NCI-H2081 treated with DMSO at 0.1 percent for 48 hours (cell line): Measurements from ENCODE around the gene HLA-DRA.
"Not testable (repeated sequence)": the region's sequence is repeated elsewhere in the genome, so short reads cannot be mapped to it uniquely, and the experiment has no call there.

Experiments
- DNase-seq: peaks from one replicate; lab custom pipeline; 2025; lab: John Stamatoyannopoulos, UW

Gene HLA-DRA

DNA sequence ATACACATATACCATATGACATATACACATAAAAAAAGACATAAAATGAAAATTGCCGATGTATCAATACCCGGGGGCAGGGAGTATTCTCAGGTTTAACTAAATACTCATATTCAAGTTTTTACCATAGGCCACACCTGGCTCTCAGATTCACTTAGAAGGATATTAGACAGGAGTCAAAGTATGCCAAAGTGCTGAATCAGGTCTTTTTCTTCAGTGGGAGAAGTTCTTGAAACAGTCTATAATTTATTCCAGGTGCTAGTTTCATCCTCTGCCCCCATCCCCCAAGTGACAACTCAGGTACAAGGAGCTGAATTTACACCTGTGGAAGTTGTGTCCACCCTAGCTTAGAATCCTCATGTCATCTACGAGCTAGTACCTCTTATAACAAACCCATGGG is 8.5 kb upstream of the HLA-DRA start:
- DNase-seq, result no peak

- DNase-seq, result no peak
Measured at GRCh38 chr6:32432050-32432450, 7.6 kb upstream of the HLA-DRA start.

DNA sequence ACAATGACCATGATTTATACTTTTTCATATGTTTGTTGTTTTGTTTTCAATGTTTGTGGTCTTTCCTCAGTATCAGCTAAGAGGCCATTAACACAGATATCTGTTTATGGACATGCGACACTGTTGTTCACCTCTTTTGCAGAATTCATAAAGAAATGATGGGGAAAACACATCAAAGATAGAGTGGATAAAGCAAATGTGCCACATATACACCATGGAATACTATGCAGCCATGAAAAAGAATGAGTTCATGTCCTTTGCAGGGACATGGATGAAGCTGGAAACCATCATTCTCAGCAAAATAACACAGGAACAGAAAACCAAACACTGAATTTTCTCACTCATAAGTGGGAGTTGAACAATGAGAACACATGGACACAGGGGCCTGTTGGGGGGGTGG is 5.7 kb upstream of the HLA-DRA start:
- DNase-seq, result not testable (repeated sequence)

GRCh38 chr6:32436186-32436585 is 3.5 kb upstream of the HLA-DRA start:
- DNase-seq, result no peak

- no peak for DNase-seq
Measured at GRCh38 chr6:32436995-32437836, 2.5 kb upstream of the HLA-DRA start.

- no peak for DNase-seq
Measured at GRCh38 chr6:32439139-32439538, 548 bp upstream of the HLA-DRA start.

DNA sequence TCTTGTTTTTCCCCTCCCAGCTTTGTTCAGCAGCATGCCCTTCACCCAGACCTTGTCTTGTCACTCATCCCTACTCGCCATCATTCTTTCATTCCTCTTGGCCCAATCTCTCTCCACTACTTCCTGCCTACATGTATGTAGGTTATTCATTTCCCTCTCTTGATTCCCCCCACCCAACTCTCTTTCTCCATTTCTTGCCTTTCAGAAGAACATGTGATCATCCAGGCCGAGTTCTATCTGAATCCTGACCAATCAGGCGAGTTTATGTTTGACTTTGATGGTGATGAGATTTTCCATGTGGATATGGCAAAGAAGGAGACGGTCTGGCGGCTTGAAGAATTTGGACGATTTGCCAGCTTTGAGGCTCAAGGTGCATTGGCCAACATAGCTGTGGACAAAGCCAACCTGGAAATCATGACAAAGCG is 2.6 kb downstream of the HLA-DRA start:
- no peak for DNase-seq

GRCh38 chr6:32442977-32443552 is 3.4 kb downstream of the HLA-DRA start:
- no peak for DNase-seq

GRCh38 chr6:32444433-32444832 is 4.7 kb downstream of the HLA-DRA start:
- no peak for DNase-seq

DNA sequence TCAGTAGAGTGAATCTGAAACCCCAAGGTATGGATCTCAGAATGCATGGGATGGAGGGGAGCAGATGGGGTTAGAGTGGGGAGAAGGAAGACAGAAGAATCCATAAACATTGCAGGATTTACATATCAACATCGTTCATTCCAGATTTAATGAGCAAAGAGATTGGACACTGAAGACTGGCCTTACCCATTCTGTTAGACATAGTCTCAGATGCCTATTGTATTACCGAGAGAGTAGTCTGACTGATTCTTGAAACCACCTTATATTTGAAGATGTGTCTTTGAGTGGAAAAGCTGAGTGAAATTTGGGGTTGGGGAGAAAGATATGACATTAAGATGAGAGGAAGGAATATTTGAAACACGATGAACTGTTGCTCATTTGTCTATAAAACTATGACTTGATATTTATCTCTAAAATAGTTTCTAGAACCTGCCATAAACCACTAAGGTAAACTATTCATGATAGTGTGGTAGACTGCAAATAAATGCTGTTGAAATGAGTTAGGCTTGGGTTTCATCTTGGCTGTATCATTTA is 5.7 kb downstream of the HLA-DRA start:
- DNase-seq, result no peak

- DNase-seq, result no peak
Measured at GRCh38 chr6:32447932-32448331, 8.2 kb downstream of the HLA-DRA start.

GRCh38 chr6:32449088-32449736 is 9.5 kb downstream of the HLA-DRA start:
- DNase-seq, result no peak

DNA sequence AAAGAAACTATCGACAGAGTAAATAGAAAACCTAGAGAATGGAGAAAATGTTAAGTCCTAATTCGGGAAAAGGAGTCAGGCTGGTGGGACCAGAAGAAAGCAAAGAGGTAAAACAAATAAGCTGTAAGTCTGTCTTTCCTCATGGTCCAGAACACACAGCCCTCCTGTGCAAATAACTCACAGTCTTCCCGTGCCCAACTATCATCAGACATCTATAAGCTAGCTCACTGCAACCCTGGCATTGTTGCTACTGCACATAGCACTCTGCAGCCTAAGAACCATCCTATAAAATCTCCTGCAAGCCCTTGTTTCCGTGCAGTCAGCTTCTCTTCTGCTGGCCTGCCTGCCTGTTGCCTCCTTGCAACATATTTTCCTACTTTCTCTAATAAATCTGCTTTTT is 17.4 kb downstream of the HLA-DRA start:
- DNase-seq, result no peak

DNA sequence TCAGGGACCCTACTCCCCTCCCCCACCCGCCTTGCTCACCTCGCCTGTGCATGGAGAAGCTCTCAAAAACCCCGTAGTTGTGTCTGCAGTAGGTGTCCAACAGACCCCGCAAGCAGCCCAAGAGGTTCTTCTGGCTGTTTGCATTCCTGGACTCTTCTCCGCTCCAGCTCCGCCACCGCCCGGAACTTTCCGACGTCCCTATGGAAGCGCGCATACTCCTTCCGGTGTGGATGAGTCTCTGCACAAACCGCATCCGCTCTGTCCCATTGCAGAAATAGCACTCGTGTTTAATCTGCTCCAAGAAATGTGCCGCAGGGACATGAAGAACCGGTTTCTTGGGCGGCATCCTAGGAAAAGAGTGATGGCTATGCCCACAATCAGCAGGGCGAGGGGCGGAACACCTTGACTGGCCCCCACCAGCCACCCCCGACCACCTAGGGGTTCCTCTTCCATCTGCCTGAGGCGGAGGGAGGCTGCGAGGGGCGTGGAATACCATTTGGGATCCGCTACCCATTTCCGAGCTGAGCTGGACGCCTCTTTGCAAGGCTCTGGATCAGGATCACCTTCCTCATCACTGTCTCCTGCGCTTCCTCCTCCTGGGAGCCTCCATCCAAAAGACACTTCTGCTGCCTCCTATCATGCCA is 20.2 kb downstream of the HLA-DRA start:
- DNase-seq, result no peak

GRCh38 chr6:32460528-32460927 is 20.8 kb downstream of the HLA-DRA start:
- DNase-seq, result no peak

GRCh38 chr6:32461493-32461892 is 21.8 kb downstream of the HLA-DRA start:
- no peak for DNase-seq

GRCh38 chr6:32462609-32463008 is 22.9 kb downstream of the HLA-DRA start:
- no peak for DNase-seq

- not testable (repeated sequence) for DNase-seq
Measured at GRCh38 chr6:32467743-32468503, 28.2 kb downstream of the HLA-DRA start.

DNA sequence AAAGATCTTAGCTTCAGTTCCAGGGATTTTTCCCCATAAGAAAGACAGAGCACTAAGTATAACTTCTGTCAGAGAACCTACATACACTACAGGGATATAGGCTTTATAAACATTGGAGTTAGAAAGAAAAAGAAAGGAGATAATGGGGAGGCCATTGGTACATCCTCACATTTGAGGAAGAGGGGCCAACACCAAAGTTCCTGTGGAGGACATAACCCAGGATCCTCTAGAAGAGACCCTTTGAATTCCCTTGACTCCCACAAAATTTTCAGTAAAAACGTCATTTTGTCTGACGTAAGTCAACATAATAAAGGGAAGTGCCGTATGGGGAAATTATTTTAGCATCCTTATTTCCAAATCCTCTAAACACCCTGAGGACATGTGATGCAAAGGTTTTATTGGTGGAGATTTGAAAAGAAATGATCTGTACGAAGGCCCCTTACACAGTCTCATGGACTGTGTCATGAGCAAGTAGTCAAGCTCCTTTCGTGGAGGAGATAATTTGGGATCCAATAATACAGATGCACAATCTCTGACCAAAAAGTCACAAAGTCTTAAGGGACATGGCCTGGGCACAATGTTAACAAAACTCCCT is 33.2 kb downstream of the HLA-DRA start:
- DNase-seq, result no peak

DNA sequence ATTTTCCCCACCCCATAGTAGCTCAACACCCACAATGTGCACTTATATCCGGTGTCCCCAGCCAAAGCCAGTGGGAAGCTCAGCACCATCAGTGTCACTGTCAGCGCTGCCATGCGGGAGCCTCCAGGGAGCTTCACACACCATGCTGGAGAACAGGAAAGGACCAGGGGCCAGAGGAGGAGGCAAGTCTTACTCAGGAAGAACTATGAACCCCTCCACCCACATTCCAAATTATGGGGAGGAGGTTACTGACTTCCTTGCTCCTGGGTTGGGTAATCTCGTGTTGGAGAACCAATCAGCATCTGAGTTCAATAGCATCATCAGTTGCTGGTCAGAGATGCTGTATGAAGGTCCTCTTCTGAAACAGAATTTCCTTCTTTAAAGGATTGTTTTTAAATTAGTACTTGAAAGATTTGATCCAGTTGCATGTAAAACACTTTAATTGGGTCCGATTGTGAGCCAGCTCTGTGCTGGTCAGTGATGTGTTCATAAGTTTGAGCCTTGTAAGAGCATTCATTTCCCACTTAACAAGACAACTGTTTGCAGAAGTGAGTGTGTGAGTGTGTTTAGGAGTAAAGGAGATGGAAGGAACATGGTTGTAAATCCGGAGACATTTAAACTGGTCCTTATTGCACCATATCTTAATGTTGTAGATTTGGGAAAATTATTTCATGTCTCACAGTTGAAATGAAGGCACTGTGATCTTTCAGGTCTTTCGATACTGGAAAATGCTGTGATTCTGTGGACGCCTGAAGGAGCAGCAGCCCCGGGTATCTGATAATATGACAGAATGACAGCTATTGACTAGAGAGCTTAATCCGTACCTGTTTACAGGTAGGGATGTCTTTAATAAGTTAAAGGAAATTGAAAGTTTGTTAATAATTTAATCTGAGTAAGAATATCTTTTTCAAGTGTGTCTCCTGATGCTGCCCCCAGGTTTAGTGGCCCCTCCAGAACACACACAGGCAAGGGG is 34.0 kb downstream of the HLA-DRA start:
- DNase-seq, result not testable (repeated sequence)
